Transverse colon (tissue), 4 donors: ENCODE data around the gene DGLUCY. TPM values are rescaled to one million over a fixed set of nuclear protein-coding genes. Genes with fewer than 3 reads are reported as not detected.

Experiments
- DNase-seq: peaks from one replicate; pipeline ENCODE4 v3.0.0-alpha.2; 2019
- H3K27ac ChIP-seq, 4 donors: fragments of 200-600 bp; sonication (generic); 2 replicates each; pipeline ENCODE4 v1.5.1; 2016 to 2018; ENCODE audit warnings: inconsistent platforms in 4 of 4
- H3K27me3 ChIP-seq: fragments of 200-600 bp; sonication (generic); 2 replicates; pipeline ENCODE4 v1.5.1; 2017; ENCODE audit warnings: inconsistent platforms
- H3K36me3 ChIP-seq, 4 donors: fragments of 200-600 bp; sonication (generic); 2 replicates each; pipeline ENCODE4 v1.5.1; 2017 to 2019; ENCODE audit warnings: inconsistent platforms in 4 of 4
- H3K4me1 ChIP-seq, 4 donors: fragments of 200-600 bp; sonication (generic); 2 replicates each; pipeline ENCODE4 v1.5.1; 2017 to 2020; ENCODE audit warnings: inconsistent platforms in 4 of 4
- H3K4me3 ChIP-seq, 4 donors: fragments of 200-600 bp; sonication (generic); 1 replicate in 1 of 4; 2 replicates in 3 of 4; pipeline versions ENCODE4 v1.5.1 to v1.6.1; 2017 to 2019; ENCODE audit warnings: inconsistent platforms in 4 of 4
- H3K9me3 ChIP-seq, 2 donors: fragments of 200-600 bp; sonication (generic); 2 replicates each; pipeline ENCODE4 v1.5.1; 2017 to 2019; ENCODE audit warnings: inconsistent platforms in 2 of 2
- EP300 ChIP-seq: sonication (generic); formaldehyde crosslinking; IDR thresholded peaks from one replicate; pipeline ENCODE4 v1.6.1; 2017; ENCODE audit warnings: antibody characterized with exemption, low read depth
- POLR2A ChIP-seq: fragments of 450-650 bp; IDR thresholded peaks from one replicate; pipeline ENCODE4 v1.6.1; 2016; ENCODE audit warnings: antibody characterized with exemption, mild to moderate bottlenecking, moderate library complexity
- POLR2AphosphoS5 ChIP-seq, 3 donors: sonication (generic); formaldehyde crosslinking; IDR thresholded peaks; one replicate each; pipeline ENCODE4 v1.6.1; 2016; ENCODE audit warnings: antibody characterized with exemption in 3 of 3
- WGBS, 2 donors: methylation state at CpG; one replicate each; pipeline ENCODE4 v1.1.5; 2018; ENCODE audit warnings: low coverage in 1 of 2; 5-methylcytosine and 5-hydroxymethylcytosine counted together
- in situ Hi-C, 4 donors: fragments of 200-750 bp; cut with MboI; loops; one replicate each; pipeline versions ENCODE4 v1.15.0 to v1.15.1; 2017; ENCODE audit warnings: low sequenced_read_pairs in 3 of 4, low pct_ligation_motif_present in 1 of 4, low pct_unique_long_range_greater_than_20kb in 1 of 4
- intact Hi-C: fragments of 100-400 bp; cut with DNase I; formaldehyde crosslinking; loops from one replicate; pipeline ENCODE4 v1.15.1; 2023; ENCODE audit warnings: low total_unique reads
- total RNA-seq, 4 donors: library from RNA; depleted of rRNA; stranded (reverse); fragments of >200 nt; gene quantifications; one replicate each; pipeline ENCODE4 v1.1.0, GENCODE V29; 2016
- TF ChIP-seq, protein P1 (sequence below), 5 experiments: fragments of 200-600 bp in 3 of 5; fragments of 450-650 bp in 2 of 5; sonication (generic) in 3 of 5; IDR thresholded peaks; 1 replicate in 2 of 5; 2 replicates in 3 of 5; pipeline ENCODE4 v1.5.1; 2016 to 2017; ENCODE audit warnings: antibody characterized with exemption in 5 of 5, inconsistent platforms in 3 of 5, mild to moderate bottlenecking in 2 of 5, moderate library complexity in 1 of 5

The DGLUCY gene
- total RNA-seq, 4 donors from 2014 or later: 62.1 to 229 (median 102) TPM

DNA sequence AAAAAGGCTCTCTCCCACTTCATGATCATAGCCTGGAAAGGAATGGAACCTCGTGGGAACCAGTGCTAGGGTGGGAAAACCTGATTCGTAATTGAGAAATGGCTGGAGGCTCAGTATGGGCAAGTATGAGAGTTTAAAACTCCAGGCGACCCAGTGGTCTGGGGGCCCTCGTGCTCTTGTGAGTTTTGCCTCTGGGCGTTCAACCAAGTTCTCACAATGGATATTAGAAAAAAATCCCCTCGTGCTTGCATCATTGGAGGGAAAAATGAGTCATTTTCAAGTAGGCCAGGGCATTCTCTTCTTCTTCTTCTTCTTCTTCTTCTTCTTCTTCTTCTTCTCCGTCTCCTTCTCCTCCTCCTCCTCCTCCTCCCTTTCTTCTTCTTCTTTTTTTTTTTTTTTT lies 91.6 kb downstream of the DGLUCY start:
- Histone ChIP-seq H3K27ac (no peak overlapping the region), H3K27me3 (no peaks in the 10 kb centered on the region), H3K4me3 (no peak overlapping the region), H3K36me3 (peaks cover 0 to 85% (median 35%) of the 10 kb centered on the region in 4 donors), H3K4me1 (peaks cover 0 to 5% (median 0%) of the 10 kb centered on the region in 4 donors), H3K9me3 (no peaks in the 10 kb centered on the region)
- TF ChIP-seq, protein P1, sequence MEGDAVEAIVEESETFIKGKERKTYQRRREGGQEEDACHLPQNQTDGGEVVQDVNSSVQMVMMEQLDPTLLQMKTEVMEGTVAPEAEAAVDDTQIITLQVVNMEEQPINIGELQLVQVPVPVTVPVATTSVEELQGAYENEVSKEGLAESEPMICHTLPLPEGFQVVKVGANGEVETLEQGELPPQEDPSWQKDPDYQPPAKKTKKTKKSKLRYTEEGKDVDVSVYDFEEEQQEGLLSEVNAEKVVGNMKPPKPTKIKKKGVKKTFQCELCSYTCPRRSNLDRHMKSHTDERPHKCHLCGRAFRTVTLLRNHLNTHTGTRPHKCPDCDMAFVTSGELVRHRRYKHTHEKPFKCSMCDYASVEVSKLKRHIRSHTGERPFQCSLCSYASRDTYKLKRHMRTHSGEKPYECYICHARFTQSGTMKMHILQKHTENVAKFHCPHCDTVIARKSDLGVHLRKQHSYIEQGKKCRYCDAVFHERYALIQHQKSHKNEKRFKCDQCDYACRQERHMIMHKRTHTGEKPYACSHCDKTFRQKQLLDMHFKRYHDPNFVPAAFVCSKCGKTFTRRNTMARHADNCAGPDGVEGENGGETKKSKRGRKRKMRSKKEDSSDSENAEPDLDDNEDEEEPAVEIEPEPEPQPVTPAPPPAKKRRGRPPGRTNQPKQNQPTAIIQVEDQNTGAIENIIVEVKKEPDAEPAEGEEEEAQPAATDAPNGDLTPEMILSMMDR (IDR thresholded peaks at IDR 0.05): no peak
- TF ChIP-seq EP300 (no peak), POLR2A (no peak), POLR2AphosphoS5 (IDR thresholded peaks at IDR 0.05) (no peak)
- intact Hi-C loops (no loop called here), in situ Hi-C loops (no loop called here)
- no peak for DNase-seq
- WGBS, 2 donors: 71 to 81% methylated on average over 6 to 7 of the region's 7 CpGs

DNA sequence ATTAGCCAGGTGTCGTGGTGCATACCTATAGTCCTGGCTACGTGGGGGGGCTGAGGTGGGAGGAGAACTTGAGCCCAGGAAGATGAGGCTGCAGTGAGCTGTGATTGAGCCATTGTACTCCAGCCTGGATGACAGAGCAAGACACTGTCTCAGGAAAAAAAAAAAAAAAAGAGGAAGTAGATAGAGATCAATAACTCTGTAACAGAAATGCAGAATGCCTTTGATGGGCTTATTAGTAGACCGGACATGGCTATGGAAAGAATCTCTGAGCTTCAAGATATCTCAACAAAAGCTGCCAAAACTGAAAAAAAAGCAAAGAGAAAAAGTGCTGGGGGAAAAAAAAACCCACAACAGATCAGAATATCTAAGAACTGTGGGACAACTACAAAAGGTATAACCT lies 93.1 kb downstream of the DGLUCY start:
- H3K27me3 ChIP-seq: no peaks in the 10 kb centered on the region
- in situ Hi-C loops: no loop called here
- H3K4me1 ChIP-seq: peaks cover 0 to 5% (median 0%) of the 10 kb centered on the region in 4 donors
- no peak overlapping the region for H3K27ac ChIP-seq
- H3K4me3 ChIP-seq: no peak overlapping the region
- H3K36me3 ChIP-seq: peaks cover 0 to 87% (median 35%) of the 10 kb centered on the region in 4 donors
- no peak for TF ChIP-seq EP300
- no peak for TF ChIP-seq POLR2AphosphoS5 (IDR thresholded peaks at IDR 0.05)
- TF ChIP-seq, protein P1 (IDR thresholded peaks at IDR 0.05): no peak
- no peak for TF ChIP-seq POLR2A
- no peaks in the 10 kb centered on the region for H3K9me3 ChIP-seq
- intact Hi-C loops: loop anchor here (2.0 kb wide), 1 partner anchor 24 kb away; no protein-coding TSS in a partner anchor
- no peak for DNase-seq
- 83 to 100% methylated on average over 1 to 3 of the region's 3 CpGs for WGBS, 2 donors

DNA sequence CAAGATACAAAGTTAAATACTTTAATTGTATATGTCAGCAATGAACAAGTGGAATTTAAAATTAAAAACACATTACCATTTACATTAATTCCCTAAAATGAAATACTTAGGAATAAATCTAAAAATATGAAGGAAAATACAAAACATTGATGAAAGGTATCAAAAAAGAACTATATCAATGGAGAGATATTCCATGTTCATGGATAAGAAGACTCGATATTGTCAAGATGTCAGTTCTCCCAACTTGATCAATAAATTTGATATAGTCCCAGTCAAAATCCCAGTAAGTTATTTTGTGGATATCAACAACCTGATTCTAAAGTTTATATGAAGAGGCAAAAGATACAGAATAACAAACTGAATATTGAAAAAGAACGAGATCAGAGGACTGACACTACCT lies 97.1 kb downstream of the DGLUCY start:
- no peaks in the 10 kb centered on the region for H3K9me3 ChIP-seq
- TF ChIP-seq POLR2AphosphoS5 (IDR thresholded peaks at IDR 0.05) (no peak), EP300 (no peak), POLR2A (no peak)
- TF ChIP-seq, protein P1 (IDR thresholded peaks at IDR 0.05): no peak
- peaks cover 0 to 78% (median 33%) of the 10 kb centered on the region in 4 donors for H3K36me3 ChIP-seq
- 98 to 100% methylated on average over 2 of the region's 2 CpGs for WGBS, 2 donors
- no peak overlapping the region for H3K4me3 ChIP-seq
- in situ Hi-C loops (no loop called here), intact Hi-C loops (no loop called here)
- no peak for DNase-seq
- H3K4me1 ChIP-seq: no peaks in the 10 kb centered on the region
- no peak overlapping the region for H3K27ac ChIP-seq
- H3K27me3 ChIP-seq: no peaks in the 10 kb centered on the region

DNA sequence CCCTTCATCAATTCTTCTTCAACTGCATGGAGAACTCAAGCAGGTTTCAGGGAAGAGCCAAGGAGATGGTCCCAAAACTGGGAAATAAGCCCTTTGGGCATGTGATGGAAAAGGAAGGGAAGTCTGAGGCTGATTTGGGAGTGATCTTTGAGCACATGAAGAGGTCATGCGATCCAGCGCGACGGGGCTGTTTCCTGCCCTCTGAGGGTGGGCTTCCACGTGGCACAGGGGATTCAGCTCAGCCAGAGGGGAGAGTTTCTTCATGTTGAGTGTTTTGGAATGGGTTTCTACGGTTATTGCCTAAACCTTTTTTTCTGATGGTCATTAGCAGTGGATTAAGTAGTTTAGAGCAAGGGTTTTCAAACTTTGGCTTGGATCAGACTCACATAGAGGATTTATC lies 100.4 kb downstream of the DGLUCY start:
- Histone ChIP-seq H3K4me3 (no peak overlapping the region), H3K27ac (no peak overlapping the region), H3K4me1 (no peaks in the 10 kb centered on the region), H3K27me3 (no peaks in the 10 kb centered on the region), H3K9me3 (no peaks in the 10 kb centered on the region), H3K36me3 (peaks cover 0 to 70% (median 29%) of the 10 kb centered on the region in 4 donors)
- intact Hi-C loops: no loop called here
- TF ChIP-seq EP300 (no peak), POLR2AphosphoS5 (IDR thresholded peaks at IDR 0.05) (no peak), POLR2A (no peak)
- TF ChIP-seq, protein P1 (IDR thresholded peaks at IDR 0.05): no peak
- in situ Hi-C loops: no loop called here
- 94% methylated on average over 6 of the region's 6 CpGs; no CpG with 5 or more reads in 1 of the 2 donors for WGBS, 2 donors
- no peak for DNase-seq
